ENCODE results near the gene PANX2. TPM values are rescaled to one million over a fixed set of nuclear protein-coding genes. Genes with fewer than 3 reads are reported as not detected.

PANX2 gene
- total RNA-seq, 6 experiments from 2014 or later = 3.9 to 12.3 (median 7.2) TPM

GRCh38 chr22:50218996-50219727 lies 48.6 kb downstream of the PANX2 start:
- Histone ChIP-seq H3K9me3 (no peaks in the 10 kb centered on the region), H3K27ac (peak overlapping the region in 1 of 3 donors; percentile 45), H3K36me3 (peaks cover 6 to 82% (median 28%) of the 10 kb centered on the region in 4 donors), H3K4me1 (peaks cover 0 to 4% (median 2%) of the 10 kb centered on the region in 4 donors), H3K27me3 (no peaks in the 10 kb centered on the region), H3K4me3 (no peak overlapping the region)
- ATAC-seq (peak; percentile 70 to 83 (median 79)), DNase-seq (peak; percentile 87 to 98 (median 97))
- intact Hi-C loops (cut with DNase I) = no loop called here
- 89% methylated on average over 3 of the region's 42 CpGs for WGBS (ENCODE audit: insufficient coverage, low coverage, low lambda C conversion rate, missing lambda C conversion rate)
- TF ChIP-seq CTCF (IDR thresholded peaks at IDR 0.05) = no peak
- no peak for TF ChIP-seq POLR2A (IDR thresholded peaks at IDR 0.05)

- H3K4me1 ChIP-seq = peaks cover 0 to 4% (median 2%) of the 10 kb centered on the region in 4 donors
- peak in 2 of 3 donors; percentile 29 to 55 for DNase-seq
- no peak for TF ChIP-seq POLR2A (IDR thresholded peaks at IDR 0.05)
- no peak for TF ChIP-seq CTCF (IDR thresholded peaks at IDR 0.05)
- 100% methylated on average over 1 of the region's 25 CpGs for WGBS (ENCODE audit: insufficient coverage, low coverage, low lambda C conversion rate, missing lambda C conversion rate)
- H3K27me3 ChIP-seq = no peaks in the 10 kb centered on the region
- intact Hi-C loops (cut with DNase I) = no loop called here
- H3K36me3 ChIP-seq = peaks cover 6 to 76% (median 24%) of the 10 kb centered on the region in 4 donors
- peak in 2 of 4 donors; percentile 0 to 11 for ATAC-seq
- no peak overlapping the region for H3K4me3 ChIP-seq
- peak overlapping the region in 1 of 3 donors; percentile 45 for H3K27ac ChIP-seq
- no peaks in the 10 kb centered on the region for H3K9me3 ChIP-seq
Observed at GRCh38 chr22:50219800-50220602, 49.5 kb downstream of the PANX2 start.

- H3K27ac ChIP-seq = no peak overlapping the region
- peaks cover 0 to 4% (median 2%) of the 10 kb centered on the region in 4 donors for H3K4me1 ChIP-seq
- intact Hi-C loops (cut with DNase I) = no loop called here
- WGBS (ENCODE audit: insufficient coverage, low coverage, low lambda C conversion rate, missing lambda C conversion rate) = 94% methylated on average over 6 of the region's 45 CpGs
- no peaks in the 10 kb centered on the region for H3K27me3 ChIP-seq
- H3K4me3 ChIP-seq = no peak overlapping the region
- peak in 1 of 3 donors; percentile 19 for DNase-seq
- TF ChIP-seq CTCF (IDR thresholded peaks at IDR 0.05) (no peak), POLR2A (IDR thresholded peaks at IDR 0.05) (no peak)
- H3K36me3 ChIP-seq = peaks cover 6 to 75% (median 21%) of the 10 kb centered on the region in 4 donors
- no peak for ATAC-seq
- no peaks in the 10 kb centered on the region for H3K9me3 ChIP-seq
Observed at GRCh38 chr22:50220603-50221409, 50.3 kb downstream of the PANX2 start.
